Hematopoietic multipotent progenitor cell treated with erythropoietin and hydrocortisone succinate and interleukin-3 and kit ligand, for 8 days (in vitro differentiated cells): ENCODE measurements around the gene EDN1.

Source experiments
- DNase-seq: peaks from one replicate; pipeline ENCODE4 v3.0.0-alpha.2; 2015

EDN1 gene

GRCh38 chr6:12289933-12290820 lies at the start of gene EDN1:
Gene EDN1, plus strand, starts transcription at chr6:12290361. Its CDS starts 269 bp downstream, at chr6:12290630.
- DNase-seq = peak; percentile 69

GRCh38 chr6:12241493-12242175 lies 48.5 kb upstream of the EDN1 start:
- DNase-seq = no peak

DNA sequence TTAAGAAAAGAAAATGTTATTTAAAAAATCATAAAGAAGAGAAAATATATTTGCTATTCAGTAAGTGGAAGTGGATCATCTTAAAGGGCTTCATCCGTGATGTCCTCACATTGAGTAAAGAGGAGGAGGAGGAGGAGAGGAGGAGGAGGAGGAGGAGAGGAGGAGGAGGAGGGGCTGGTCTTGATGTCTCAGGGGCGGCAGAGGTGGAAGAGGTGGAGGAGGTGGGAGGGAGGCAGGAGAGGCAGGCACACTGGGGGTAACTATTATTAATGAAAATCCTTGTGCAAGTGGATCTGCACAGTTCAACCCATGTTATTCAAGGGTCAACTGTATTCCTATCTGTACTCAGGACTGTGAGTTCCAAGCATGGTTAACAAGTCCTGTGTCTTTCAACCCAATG lies 47.0 kb upstream of the EDN1 start:
- DNase-seq = no peak

GRCh38 chr6:12245360-12245759 lies 44.8 kb upstream of the EDN1 start:
- no peak for DNase-seq

DNA sequence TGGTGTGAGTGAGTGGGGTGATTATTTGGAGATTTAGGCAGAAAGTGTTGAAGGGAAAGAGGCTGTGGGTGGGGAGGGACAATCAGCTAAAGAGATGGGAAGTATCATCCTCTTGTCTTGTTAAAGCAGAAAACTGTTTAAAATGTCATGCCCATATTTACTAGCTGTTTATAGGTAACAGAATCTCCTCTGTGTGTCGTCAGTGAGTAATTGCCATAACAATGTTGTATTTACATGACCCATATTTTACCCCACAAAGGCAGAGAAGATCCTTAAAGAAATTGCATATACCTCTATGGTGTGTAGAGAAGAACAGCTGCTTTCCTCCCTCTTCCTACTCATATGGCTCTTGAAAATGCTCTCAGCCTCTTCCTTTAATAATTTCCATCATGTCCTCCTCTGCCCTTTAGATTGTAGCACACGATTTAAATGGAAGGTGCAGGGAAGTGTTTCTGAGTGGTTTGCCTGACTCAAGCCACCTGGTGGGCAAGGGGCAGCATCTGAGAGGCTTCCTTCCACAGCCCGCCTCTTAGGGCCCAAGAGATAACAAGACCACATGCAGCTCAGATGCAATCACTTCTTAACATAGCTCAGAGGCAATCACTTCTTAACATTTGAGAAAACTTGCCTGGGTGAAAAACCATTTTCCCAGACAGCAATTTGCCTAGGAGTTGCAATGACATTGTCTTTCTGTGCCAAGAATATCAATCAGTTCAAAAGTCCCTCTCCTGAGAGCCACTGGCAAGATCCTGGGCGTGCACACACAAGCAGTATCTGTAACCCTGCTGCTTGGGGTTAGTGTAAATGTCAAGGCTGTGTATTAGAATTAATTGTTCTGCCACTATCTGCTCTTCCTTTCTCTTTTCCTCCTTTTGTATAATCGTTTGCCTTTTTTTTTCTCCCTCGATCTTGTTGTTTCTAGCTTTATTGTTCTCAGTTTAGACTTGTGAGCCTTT lies 44.1 kb upstream of the EDN1 start:
- DNase-seq = no peak

DNA sequence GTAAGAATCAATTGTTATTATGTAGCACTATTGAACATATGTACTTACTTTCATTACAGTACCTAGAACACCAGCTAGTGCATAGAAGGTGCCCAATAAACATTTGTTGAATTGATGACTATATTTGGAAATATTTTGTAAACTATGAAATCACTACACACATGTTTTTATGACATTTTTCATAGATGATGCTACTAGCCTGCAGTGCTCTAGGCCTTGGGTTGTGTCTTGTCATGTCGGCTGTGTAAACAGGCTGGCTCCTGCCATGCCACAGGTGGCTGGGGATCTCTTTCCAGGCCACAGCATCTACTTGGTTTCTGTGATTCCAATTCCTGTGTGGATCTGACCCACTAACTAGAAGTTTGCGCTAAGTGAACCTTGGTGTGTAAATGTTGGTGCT lies 43.3 kb upstream of the EDN1 start:
- DNase-seq = no peak

DNA sequence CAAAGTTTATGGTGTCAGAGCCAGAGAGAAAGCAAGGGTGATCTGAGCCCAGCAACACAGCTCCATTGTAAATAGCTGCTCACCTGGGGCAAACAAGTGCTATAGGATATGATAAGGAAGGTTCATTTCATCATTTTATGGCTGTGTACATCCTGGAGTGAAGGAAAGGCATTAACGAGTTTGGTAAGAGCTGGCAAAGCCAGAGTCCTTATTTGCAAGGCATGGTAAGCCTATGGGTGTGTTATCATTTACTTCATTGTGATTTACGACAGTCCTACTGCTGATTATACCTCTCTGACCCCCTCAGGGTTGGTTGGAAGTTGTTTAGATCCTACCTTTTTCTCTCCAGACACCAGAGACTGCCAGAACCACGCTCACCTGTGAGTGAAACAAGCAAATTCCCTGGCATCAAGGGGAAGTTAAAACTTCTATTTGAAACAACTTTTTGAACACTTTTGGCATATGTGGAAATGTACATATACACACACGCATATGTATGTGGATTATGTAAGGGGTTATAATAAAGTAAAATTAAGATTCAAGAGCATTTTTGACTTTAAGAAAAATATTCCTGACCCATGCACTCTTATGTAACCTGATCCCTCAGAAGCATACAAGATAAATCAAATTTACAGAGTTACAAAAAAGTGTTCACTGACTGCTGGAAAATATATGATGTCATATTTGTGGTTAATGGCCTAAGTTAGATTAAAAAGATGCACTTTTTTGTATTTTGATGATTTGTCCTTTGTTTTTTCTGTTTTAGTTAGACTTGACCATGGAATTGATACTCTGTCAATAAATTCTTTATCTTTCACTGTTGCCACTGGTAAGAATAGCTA lies 40.4 kb upstream of the EDN1 start:
- DNase-seq = no peak

DNA sequence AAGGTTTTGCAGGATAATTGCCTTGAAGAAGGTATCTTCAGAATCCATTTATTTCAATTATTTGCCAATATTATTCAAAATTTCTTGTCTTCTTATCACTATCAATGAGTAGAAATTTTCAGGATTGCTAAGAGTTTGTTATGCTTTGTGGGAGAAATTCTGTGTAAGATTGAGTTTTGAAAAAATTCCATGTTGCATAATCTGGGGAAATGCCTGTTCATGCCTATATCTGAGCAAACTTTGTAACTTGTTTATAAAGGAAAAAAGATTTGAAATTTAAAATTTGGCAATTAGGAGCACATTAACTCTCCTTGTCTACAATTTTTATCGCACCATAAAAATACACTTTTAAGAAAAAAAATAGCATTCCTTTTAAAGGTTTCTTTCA lies 39.8 kb upstream of the EDN1 start:
- no peak for DNase-seq

- no peak for DNase-seq
These were observed 36.0 kb upstream of the EDN1 start for GRCh38 chr6:12254210-12254609.

- DNase-seq = no peak
These were observed 32.0 kb upstream of the EDN1 start for GRCh38 chr6:12258191-12258590.

GRCh38 chr6:12258591-12259075 lies 31.5 kb upstream of the EDN1 start:
- DNase-seq = no peak

DNA sequence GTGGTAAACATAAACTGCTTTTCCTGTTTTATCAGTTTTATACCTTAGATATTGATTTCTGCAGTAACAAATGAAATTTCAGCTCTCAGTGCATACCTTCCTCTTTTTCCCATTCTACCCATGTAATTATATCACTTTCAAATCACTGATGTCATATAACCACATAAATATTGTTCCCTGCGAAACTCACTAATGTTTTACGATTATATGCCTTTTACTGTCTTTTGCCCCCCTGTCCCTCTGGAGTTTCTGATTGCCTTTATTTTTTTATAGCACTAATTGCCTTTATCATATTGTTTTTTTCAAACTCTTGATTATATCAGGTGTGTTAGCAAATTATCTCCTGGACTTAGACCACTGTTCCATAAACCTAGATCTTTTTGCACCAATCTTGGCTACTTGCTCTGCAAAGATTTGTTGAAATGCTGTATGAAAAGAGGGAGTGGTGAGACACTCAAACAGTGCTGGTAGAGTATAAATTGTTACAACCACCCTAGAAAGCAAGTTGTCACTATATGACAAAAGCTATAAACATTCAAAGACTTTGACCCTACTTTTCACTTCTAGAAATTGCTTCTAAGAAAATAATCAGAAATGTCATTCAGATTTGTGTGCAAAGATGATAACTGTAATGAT lies 29.6 kb upstream of the EDN1 start:
- no peak for DNase-seq

GRCh38 chr6:12261502-12261901 lies 28.7 kb upstream of the EDN1 start:
- no peak for DNase-seq

DNA sequence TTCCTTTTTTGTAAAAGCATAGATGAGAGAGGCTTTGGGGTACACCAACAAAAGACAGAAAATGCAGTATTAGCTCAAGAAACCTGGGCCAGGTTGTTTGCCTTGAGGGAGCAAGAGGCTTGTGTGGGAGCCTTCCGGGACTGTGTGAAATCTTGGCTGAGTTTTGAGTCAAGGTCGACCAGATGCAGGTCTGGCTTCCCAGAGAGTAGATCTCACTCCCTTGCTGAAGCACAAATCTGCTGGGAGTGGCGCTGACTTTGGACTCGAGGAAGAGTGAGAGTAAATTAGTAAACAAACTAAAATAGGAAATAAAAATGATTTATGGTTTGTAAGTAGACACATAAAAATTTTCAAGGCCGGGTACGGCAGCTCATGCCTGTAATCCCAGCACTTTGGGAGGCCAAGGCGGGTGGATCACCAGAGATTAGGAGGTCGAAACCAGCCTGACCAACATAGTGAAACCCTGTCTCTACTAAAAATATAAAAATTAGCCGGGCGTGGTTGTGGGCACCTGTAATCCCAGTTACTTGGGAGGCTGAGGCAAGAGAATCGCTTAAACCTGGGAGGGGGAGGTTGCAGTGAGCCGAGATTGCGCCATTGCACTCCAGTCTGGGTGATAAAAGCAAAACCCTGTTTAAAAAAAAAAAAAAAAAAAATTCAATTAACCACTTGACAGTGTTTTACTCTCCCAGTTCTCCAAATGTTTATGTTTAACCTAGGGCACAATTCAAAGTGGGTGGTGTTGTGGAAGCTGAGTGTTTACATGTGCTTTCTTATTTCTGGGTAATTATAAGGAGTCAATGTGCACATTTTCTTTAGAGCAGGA lies 27.7 kb upstream of the EDN1 start:
- no peak for DNase-seq

DNA sequence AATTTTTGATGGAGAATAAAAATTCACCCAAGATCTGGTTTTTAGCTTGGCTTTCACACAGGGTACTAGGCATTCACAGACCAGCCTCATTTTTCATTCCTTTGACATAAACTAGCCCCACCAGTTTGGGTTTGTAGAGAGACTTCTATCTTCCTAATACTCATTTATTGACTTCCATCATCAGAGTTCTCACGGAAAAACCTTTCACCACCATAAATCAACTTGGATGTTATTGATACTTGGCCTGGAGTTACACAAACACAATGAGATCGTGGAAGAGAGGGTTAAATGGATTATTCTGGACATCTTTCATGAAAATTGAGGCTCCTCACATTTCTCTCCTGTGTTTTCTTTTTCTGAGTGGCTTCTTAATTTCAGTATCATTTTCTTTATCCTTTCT lies 26.8 kb upstream of the EDN1 start:
- no peak for DNase-seq

- no peak for DNase-seq
These were observed 25.5 kb upstream of the EDN1 start for GRCh38 chr6:12264671-12265070.

- no peak for DNase-seq
These were observed 24.9 kb upstream of the EDN1 start for GRCh38 chr6:12265296-12265695.

- no peak for DNase-seq
These were observed 24.4 kb upstream of the EDN1 start for GRCh38 chr6:12265791-12266190.

GRCh38 chr6:12266571-12266970 lies 23.6 kb upstream of the EDN1 start:
- no peak for DNase-seq

DNA sequence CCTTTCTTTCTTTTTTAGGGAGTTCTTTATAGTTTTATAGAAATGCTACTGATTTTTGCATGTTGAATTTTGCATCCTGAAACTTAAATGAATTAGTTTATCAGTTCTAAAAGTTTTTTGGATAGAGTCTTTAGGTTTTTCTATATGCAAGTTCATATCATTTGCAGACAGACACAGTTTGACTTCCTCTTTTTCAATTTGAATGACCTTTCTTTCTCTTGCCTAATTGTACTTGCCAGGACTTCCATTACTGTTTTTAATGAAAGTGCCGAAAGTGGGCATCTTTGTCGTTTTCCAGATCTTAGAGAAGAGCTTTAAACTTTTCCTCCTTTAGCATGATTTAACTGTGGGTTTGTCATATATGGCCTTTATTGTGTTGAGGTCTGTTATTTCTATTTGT lies 21.1 kb upstream of the EDN1 start:
- peak; percentile 23 for DNase-seq
